K562 (cell line): ENCODE measurements around the gene SLC44A1.

ENCODE experiments used
- ARNT ChIP-seq, 2 experiments: fragments of 450-650 bp; IDR thresholded peaks; 2 replicates each; pipeline ENCODE4 v1.6.1; 2016; ENCODE audit warnings: mild to moderate bottlenecking in 1 of 2
- BRF2 ChIP-seq: IDR thresholded peaks from 3 replicates; pipeline ENCODE4 v1.6.1; 2011; ENCODE audit warnings: borderline replicate concordance, mild to moderate bottlenecking; ENCODE audit not compliant: insufficient read length, insufficient read depth
- CREM ChIP-seq: IDR thresholded peaks from 2 replicates; pipeline ENCODE4 v1.6.1; 2014; ENCODE audit warnings: antibody characterized with exemption, low read depth
- ELF1 ChIP-seq: fragments of 200-800 bp; sonication (Bioruptor generic); IDR thresholded peaks from 2 replicates; pipeline ENCODE4 v1.6.1; 2016; ENCODE audit warnings: missing genetic modification characterization, missing compliant biosample characterization
- HNRNPLL ChIP-seq: fragments of 200-400 bp; formaldehyde crosslinking; IDR thresholded peaks from 2 replicates; pipeline ENCODE4 v1.6.1; 2017; ENCODE audit warnings: low read length, low read depth, mild to moderate bottlenecking; ENCODE audit not compliant: poor library complexity, severe bottlenecking
- KAT7 ChIP-seq: sonication (generic); formaldehyde crosslinking; IDR thresholded peaks from 2 replicates; pipeline ENCODE4 v1.8.0; 2022; ENCODE audit warnings: missing genetic modification reagents, mild to moderate bottlenecking, borderline replicate concordance
- KLF10 ChIP-seq: fragments of 250-450 bp; sonication (Bioruptor Pico); IDR thresholded peaks from 2 replicates; pipeline ENCODE4 v1.6.1; 2021; ENCODE audit warnings: matching md5 sums
- ZKSCAN3 ChIP-seq: fragments of 250-450 bp; sonication (Bioruptor Pico); IDR thresholded peaks from 2 replicates; pipeline ENCODE4 v1.4.0; 2020
- ZKSCAN8 ChIP-seq: fragments of 200-800 bp; sonication (Bioruptor generic); IDR thresholded peaks from 2 replicates; pipeline ENCODE4 v1.6.1; 2016; ENCODE audit warnings: missing genetic modification characterization, missing compliant biosample characterization

- TF ChIP-seq ELF1, result no peak
- TF ChIP-seq HNRNPLL, result no peak
- no peak for TF ChIP-seq ARNT (IDR thresholded peaks at IDR 0.05)
- no peak for TF ChIP-seq CREM
- no peak for TF ChIP-seq KAT7
- TF ChIP-seq ZKSCAN8, result no peak
- no peak for TF ChIP-seq BRF2
- no peak for TF ChIP-seq KLF10
- no peak for TF ChIP-seq ZKSCAN3 (CRISPR knock-in tag)
Observed at GRCh38 chr9:105415662-105415980, 171.2 kb downstream of the SLC44A1 start.
